Fibroblast of skin of left biceps (primary cell): ENCODE measurements around the gene RPS17.
"Not testable (repeated sequence)": the region's sequence is repeated elsewhere in the genome, so short reads cannot be mapped to it uniquely, and the experiment has no call there.

Experiments used
- DNase-seq, 2 experiments: peaks; one replicate each; pipeline ENCODE4 v3.0.0-alpha.2; 2013; ENCODE audit warnings: low read depth in 2 of 2

The RPS17 gene

DNA sequence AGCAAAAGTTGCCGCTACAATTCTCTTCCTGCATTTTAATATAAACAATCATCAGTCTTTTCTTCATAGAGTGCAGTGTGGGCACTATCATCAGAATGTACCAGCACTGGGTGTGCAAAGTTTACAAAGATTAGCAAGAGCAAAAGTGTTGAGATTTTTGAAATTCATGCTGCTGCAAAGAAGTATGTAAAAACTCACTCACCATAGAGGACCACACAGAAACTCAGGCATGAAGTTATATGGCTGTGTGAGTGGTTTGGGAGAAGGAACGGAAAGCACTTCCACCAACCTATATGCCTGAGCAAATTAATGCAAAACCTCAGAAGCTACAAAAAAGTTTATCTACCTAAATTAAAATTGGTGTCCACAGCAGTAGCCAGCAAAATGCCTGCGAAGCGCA is 32.6 kb downstream of the RPS17 start:
- DNase-seq: not testable (repeated sequence)

DNA sequence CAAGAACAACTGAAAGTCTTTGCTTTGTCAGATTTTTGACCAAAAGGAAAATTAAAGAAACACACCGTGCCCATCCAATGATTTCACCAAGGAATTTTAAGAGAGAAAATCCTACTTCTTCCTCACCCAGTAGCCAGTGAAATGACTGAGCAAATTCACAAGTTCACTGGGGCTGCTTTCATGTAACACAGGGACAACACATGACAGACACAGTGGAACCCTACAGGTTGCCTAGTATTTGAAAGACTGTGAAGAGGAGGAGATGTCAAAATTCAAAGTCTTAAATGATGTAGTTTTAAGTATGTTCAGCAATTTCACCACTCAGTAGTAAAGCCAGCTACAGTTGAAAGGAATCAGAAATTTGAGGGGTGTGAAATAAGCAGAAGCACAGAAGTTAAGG is 33.2 kb downstream of the RPS17 start:
- DNase-seq: not testable (repeated sequence)

DNA sequence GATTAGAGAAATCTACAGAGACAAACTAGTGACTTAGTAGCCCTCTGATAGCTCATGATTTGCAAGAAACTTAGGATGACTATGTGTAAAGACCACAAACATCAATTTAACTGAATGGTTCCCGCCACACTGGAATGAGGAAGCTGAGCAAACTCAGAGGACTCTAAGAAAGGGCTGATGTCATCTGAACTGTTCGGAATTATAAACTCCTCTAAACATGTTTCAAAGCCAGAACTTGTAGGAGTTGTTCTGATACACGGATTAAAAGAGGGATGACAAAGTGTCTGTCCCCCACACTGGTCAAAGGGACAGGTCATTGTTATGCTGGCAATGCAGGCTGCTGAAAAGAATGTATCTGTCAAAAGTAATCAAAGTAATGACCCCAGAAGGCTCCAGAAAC is 34.4 kb downstream of the RPS17 start:
- not testable (repeated sequence) for DNase-seq

DNA sequence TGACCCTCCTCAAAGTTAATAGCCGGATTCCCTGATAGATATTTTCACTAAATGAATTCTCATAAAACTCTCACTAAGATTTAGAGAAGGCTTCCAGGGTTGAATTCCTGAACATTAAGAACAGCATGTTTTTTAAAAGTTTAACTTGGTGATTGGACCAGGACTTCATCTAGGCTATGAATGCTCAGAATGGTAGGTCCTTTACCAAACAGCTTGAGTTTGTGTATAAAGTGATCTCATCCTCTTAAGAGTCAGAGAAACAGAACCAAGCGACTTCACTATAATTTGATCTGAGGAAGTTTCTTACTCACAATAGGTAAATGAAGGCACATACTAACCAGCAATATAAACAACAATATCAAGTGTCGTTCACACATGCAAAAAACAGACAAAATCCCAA is 36.2 kb downstream of the RPS17 start:
- not testable (repeated sequence) for DNase-seq

DNA sequence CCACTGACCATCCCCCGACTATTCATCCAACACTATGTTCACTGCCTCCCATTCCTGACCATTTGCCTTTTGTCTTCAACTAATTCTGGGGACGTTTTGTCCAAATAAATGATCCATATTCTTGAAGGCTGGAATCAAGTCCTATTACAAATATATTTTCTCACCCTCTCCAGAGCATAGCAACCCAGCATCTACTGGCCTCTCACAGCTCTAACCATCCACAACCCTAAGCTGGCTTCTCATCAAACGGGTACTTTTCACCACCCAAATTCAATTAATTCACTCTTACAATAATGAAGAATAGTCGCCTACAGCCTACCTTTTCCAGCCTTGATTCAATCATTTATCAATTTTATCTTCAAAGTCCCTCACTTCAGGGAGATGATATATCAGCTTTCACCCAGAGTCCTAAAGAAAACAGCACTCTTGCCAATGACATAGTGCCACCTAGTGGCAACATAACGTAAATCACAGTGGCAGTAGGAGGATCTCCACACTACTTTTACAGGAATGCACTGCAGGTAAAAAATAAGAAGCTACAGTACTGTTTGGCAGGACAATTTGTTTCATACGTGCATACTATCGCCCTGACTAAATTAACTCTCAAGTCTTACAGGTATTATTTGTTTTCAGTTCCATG is 37.4 kb downstream of the RPS17 start:
- DNase-seq: not testable (repeated sequence)

DNA sequence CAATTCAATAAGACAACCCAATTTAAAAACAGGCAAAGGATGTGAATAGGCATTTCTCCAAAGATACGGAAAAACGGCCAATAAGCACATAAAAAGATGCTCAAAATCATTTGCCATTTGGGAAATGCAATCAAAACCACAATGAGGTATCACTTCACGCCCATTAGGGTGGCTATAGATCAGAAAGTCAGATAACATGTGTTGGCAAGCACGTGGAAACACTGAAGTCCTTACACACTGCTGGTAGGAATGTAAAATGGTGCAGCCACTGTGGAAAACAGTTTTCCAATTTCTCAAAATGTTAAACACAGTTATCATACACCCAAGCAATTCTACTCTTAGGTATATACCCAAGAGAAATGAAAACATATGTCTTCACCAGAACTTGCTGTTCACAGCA is 39.5 kb downstream of the RPS17 start:
- DNase-seq: not testable (repeated sequence)

DNA sequence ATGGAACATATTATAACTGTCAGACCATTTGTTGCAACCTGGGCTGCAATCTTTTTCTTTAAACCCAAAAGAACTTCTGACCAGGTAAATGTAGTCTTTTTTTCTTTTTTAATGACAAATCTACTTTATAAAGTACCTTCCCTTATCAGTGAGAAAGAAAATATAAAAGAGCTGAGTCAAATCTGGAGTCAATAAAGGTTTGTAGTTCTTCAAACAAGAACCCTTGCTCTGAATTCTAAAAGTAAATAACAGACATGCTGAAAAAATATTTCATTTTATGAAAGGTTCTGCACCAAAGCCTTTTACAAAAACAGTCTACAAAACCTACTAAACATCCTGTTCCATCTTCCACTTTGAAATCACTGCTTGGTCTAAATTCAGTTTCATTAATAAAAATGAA is 42.3 kb downstream of the RPS17 start:
- not testable (repeated sequence) for DNase-seq

DNA sequence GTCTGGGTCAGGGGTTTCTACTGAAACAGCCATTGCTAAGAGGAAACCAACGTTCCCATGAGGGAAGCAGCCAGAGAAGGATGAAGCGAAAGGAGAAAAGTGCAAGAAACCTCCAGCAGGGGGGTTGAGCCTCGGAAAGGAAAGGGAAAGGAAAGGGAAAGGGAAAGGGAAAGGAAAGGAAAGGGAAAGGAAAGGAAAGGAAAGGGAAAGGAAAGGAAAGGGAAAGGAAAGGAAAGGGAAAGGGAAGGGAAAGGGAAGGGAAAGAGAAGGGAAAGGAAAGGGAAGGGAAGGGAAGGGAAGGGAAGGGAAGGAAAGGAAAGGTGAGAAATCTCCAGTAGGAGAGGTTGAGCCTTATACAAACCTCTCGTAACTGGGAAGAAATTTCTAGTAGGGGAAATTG is 52.0 kb downstream of the RPS17 start:
- DNase-seq: not testable (repeated sequence)

DNA sequence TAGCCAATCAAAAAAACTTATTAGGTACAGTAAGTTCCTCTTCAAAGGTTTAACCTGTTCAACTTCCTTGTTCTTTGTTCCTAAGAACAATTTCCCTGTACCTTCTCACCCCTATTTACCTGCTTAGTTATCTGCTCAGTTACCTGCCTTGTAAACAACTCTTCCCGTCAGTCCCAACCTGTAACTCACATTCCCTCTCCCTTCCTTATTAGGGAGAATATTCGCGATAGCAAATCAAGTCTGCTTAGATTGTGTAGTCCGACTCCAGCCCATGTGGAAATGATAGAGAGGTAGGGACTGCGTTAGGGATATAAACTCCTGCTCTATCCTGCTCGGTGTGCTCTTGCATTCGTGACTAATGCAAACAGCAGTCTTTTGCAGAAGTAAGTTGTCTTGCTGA is 53.2 kb downstream of the RPS17 start:
- DNase-seq: not testable (repeated sequence)
